22Rv1 (cell line): Measurements from ENCODE around the gene THOC7.

ENCODE experiments used
- CTCF ChIP-seq: fragments of 450-650 bp; IDR thresholded peaks from 2 replicates; pipeline ENCODE4 v1.5.1; 2017; ENCODE audit warnings: mild to moderate bottlenecking
- ZFX ChIP-seq: fragments of 450-650 bp; IDR thresholded peaks from 2 replicates; pipeline ENCODE4 v1.6.1; 2017; ENCODE audit warnings: antibody characterized with exemption, borderline replicate concordance

GRCh38 chr3:63872135-63872924 lies 8.7 kb upstream of the THOC7 start:
- TF ChIP-seq CTCF: no peak
- no peak for TF ChIP-seq ZFX
